ENCODE data around the gene F11R.
"Not testable (repeated sequence)": the region's sequence is repeated elsewhere in the genome, so short reads cannot be mapped to it uniquely, and the experiment has no call there.

Gene F11R

GRCh38 chr1:161039546-161039945 lies 18.6 kb upstream of the F11R start:
- no peak for DNase-seq

- DNase-seq = no peak
These were observed 18.2 kb upstream of the F11R start for GRCh38 chr1:161039154-161039545.

GRCh38 chr1:161038523-161039153 lies 17.7 kb upstream of the F11R start, which contains the start of gene TSTD1:
TSS of gene TSTD1 (minus strand) at chr1:161038964. CDS start at chr1:161038889, 75 bp downstream.
- DNase-seq = no peak

GRCh38 chr1:161037661-161038522 lies 16.9 kb upstream of the F11R start:
- no peak for DNase-seq

- no peak for DNase-seq
These were observed 12.8 kb upstream of the F11R start for GRCh38 chr1:161033751-161034150.

GRCh38 chr1:161032409-161032808 lies 11.5 kb upstream of the F11R start:
- DNase-seq = no peak

GRCh38 chr1:161031874-161032273 lies 10.9 kb upstream of the F11R start:
- no peak for DNase-seq

- DNase-seq = not testable (repeated sequence)
These were observed 8.5 kb upstream of the F11R start for GRCh38 chr1:161029466-161029865.

- not testable (repeated sequence) for DNase-seq
These were observed 6.0 kb upstream of the F11R start for GRCh38 chr1:161026954-161027353.

GRCh38 chr1:161022432-161022831 lies 1.5 kb upstream of the F11R start:
- not testable (repeated sequence) for DNase-seq

GRCh38 chr1:161021970-161022353 lies 1.0 kb upstream of the F11R start:
- DNase-seq = no peak

- no peak for DNase-seq
These were observed 415 bp upstream of the F11R start for GRCh38 chr1:161021165-161021969.

- no peak for DNase-seq
These were observed 1.0 kb downstream of the F11R start for GRCh38 chr1:161019751-161020495.

- DNase-seq = not testable (repeated sequence)
These were observed 1.8 kb downstream of the F11R start for GRCh38 chr1:161019111-161019660.

- no peak for DNase-seq
These were observed 2.4 kb downstream of the F11R start for GRCh38 chr1:161018631-161018930.

GRCh38 chr1:161017756-161018630 lies 3.0 kb downstream of the F11R start:
- DNase-seq = no peak

GRCh38 chr1:161017181-161017580 lies 3.8 kb downstream of the F11R start:
- DNase-seq = not testable (repeated sequence)

GRCh38 chr1:161016683-161017082 lies 4.3 kb downstream of the F11R start:
- DNase-seq = not testable (repeated sequence)

- DNase-seq = no peak
These were observed 7.3 kb downstream of the F11R start for GRCh38 chr1:161013488-161014230.

- no peak for DNase-seq
These were observed 7.8 kb downstream of the F11R start for GRCh38 chr1:161013131-161013487.

- DNase-seq = no peak
These were observed 8.5 kb downstream of the F11R start for GRCh38 chr1:161012420-161012819.
